PC-9 (cell line): ENCODE measurements around the gene PNMA6F.

Source experiments
- EZH2 ChIP-seq: fragments of 200-600 bp; sonication (generic); IDR thresholded peaks from 2 replicates; pipeline ENCODE4 v1.8.0; 2017; ENCODE audit warnings: antibody characterized with exemption, low read depth
- TF ChIP-seq, protein P1 (sequence below): fragments of 200-600 bp; sonication (generic); conservative IDR thresholded peaks from 2 replicates; pipeline ENCODE4 v1.6.1; 2017; ENCODE audit warnings: mixed run types, antibody characterized with exemption, mild to moderate bottlenecking, moderate library complexity

DNA sequence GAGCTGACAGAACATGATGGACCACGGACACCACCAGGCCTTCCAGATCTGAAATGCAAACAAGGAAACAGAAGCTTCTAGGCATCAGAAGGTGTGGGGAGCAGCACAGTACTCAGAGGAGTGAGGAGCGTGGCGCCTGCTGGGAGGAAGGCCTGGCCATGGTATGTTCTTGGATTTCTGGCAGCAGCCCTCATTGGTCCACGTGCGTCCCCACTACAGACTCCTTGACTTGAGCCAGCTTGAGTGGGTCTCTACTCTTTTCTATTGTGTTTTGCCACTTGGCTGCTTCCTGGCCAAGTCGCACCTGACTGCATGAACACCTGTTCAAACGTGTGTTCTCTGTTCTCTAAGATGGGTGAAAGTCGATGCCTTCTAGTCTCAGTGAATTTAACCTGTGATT is 30.4 kb upstream of the PNMA6F start:
- TF ChIP-seq, protein P1, sequence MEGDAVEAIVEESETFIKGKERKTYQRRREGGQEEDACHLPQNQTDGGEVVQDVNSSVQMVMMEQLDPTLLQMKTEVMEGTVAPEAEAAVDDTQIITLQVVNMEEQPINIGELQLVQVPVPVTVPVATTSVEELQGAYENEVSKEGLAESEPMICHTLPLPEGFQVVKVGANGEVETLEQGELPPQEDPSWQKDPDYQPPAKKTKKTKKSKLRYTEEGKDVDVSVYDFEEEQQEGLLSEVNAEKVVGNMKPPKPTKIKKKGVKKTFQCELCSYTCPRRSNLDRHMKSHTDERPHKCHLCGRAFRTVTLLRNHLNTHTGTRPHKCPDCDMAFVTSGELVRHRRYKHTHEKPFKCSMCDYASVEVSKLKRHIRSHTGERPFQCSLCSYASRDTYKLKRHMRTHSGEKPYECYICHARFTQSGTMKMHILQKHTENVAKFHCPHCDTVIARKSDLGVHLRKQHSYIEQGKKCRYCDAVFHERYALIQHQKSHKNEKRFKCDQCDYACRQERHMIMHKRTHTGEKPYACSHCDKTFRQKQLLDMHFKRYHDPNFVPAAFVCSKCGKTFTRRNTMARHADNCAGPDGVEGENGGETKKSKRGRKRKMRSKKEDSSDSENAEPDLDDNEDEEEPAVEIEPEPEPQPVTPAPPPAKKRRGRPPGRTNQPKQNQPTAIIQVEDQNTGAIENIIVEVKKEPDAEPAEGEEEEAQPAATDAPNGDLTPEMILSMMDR = no peak
- no peak for TF ChIP-seq EZH2
